SK-N-SH treated with all-trans-retinoic acid at 6 μM for 48 hours (cell line): Measurements from ENCODE around the gene LRRC7.

ENCODE experiments used
- ATAC-seq: fragments of 200-7000 bp; cut with Tn5 transposase; 3 replicates; pipeline ENCODE4 v1.9.1; 2020; ENCODE audit warnings: mild to moderate bottlenecking, moderate library complexity
- ARNTL ChIP-seq: fragments of 450-650 bp; formaldehyde crosslinking; IDR thresholded peaks from 2 replicates; pipeline ENCODE4 v1.5.0; 2020; ENCODE audit warnings: low read depth, mild to moderate bottlenecking, moderate library complexity, borderline replicate concordance
- BACH2 ChIP-seq: fragments of 250-450 bp; sonication (Bioruptor Pico); IDR thresholded peaks from 2 replicates; pipeline ENCODE4 v1.9.0; 2021; ENCODE audit warnings: mild to moderate bottlenecking, borderline replicate concordance
- CREB5 ChIP-seq: fragments of 250-450 bp; sonication (Bioruptor Pico); IDR thresholded peaks from 2 replicates; pipeline ENCODE4 v1.5.1; 2020; ENCODE audit warnings: low read depth, mild to moderate bottlenecking, moderate library complexity
- CSDC2 ChIP-seq: fragments of 250-450 bp; sonication (Bioruptor Pico); IDR thresholded peaks from 2 replicates; pipeline ENCODE4 v1.5.0; 2020; ENCODE audit warnings: mild to moderate bottlenecking, moderate library complexity
- CSRNP3 ChIP-seq: fragments of 250-450 bp; sonication (Bioruptor Pico); IDR thresholded peaks from 2 replicates; pipeline ENCODE4 v1.5.1; 2021; ENCODE audit warnings: mild to moderate bottlenecking, moderate library complexity
- GLIS3 ChIP-seq: fragments of 250-450 bp; sonication (Bioruptor Pico); IDR thresholded peaks from 2 replicates; pipeline ENCODE4 v1.5.0; 2020; ENCODE audit warnings: mild to moderate bottlenecking, moderate library complexity
- ISL1 ChIP-seq: fragments of 250-450 bp; sonication (Bioruptor Pico); IDR thresholded peaks from 2 replicates; pipeline ENCODE4 v2.1.2; 2022; ENCODE audit warnings: mild to moderate bottlenecking, moderate library complexity
- OSR1 ChIP-seq: fragments of 250-450 bp; sonication (Bioruptor Pico); IDR thresholded peaks from 2 replicates; pipeline ENCODE4 v1.8.0; 2022; ENCODE audit warnings: moderate library complexity, mild to moderate bottlenecking, inconsistent platforms
- PATZ1 ChIP-seq: fragments of 250-450 bp; sonication (Bioruptor Pico); IDR thresholded peaks from 2 replicates; pipeline ENCODE4 v1.8.0; 2020; ENCODE audit warnings: mild to moderate bottlenecking, moderate library complexity, borderline replicate concordance
- POU6F1 ChIP-seq: fragments of 250-450 bp; sonication (Bioruptor Pico); IDR thresholded peaks from 2 replicates; pipeline ENCODE4 v1.8.0; 2021; ENCODE audit warnings: low read depth, mild to moderate bottlenecking, moderate library complexity, borderline replicate concordance
- PPARA ChIP-seq: fragments of 250-450 bp; sonication (Bioruptor Pico); IDR thresholded peaks from 2 replicates; pipeline ENCODE4 v1.5.0; 2020; ENCODE audit warnings: mild to moderate bottlenecking, borderline replicate concordance
- SNAI2 ChIP-seq: fragments of 250-450 bp; sonication (Bioruptor Pico); IDR thresholded peaks from 2 replicates; pipeline ENCODE4 v1.5.0; 2020; ENCODE audit warnings: mild to moderate bottlenecking, moderate library complexity
- TCF4 ChIP-seq: fragments of 250-450 bp; sonication (Bioruptor Pico); IDR thresholded peaks from 2 replicates; pipeline ENCODE4 v1.8.0; 2021; ENCODE audit warnings: mild to moderate bottlenecking, moderate library complexity, borderline replicate concordance
- TOX ChIP-seq: fragments of 250-450 bp; sonication (Bioruptor Pico); IDR thresholded peaks from 2 replicates; pipeline ENCODE4 v1.8.0; 2021; ENCODE audit warnings: mild to moderate bottlenecking, moderate library complexity, borderline replicate concordance
- TSHZ2 ChIP-seq: fragments of 250-450 bp; sonication (Bioruptor Pico); IDR thresholded peaks from 2 replicates; pipeline ENCODE4 v1.5.0; 2020; ENCODE audit warnings: mild to moderate bottlenecking, moderate library complexity
- ZFP3 ChIP-seq: fragments of 250-450 bp; sonication (Bioruptor Pico); IDR thresholded peaks from 2 replicates; pipeline ENCODE4 v1.5.0; 2020; ENCODE audit warnings: mild to moderate bottlenecking, moderate library complexity
- ZFP30 ChIP-seq: fragments of 450-650 bp; formaldehyde crosslinking; IDR thresholded peaks from 2 replicates; pipeline ENCODE4 v1.5.0; 2022; ENCODE audit warnings: mild to moderate bottlenecking, moderate library complexity
- ZNF565 ChIP-seq: fragments of 450-650 bp; formaldehyde crosslinking; conservative IDR thresholded peaks from 2 replicates; pipeline ENCODE4 v1.5.0; 2020; ENCODE audit warnings: low read depth, mild to moderate bottlenecking, moderate library complexity
- ZNF70 ChIP-seq: fragments of 450-650 bp; formaldehyde crosslinking; IDR thresholded peaks from 2 replicates; pipeline ENCODE4 v1.5.0; 2020; ENCODE audit warnings: mild to moderate bottlenecking, moderate library complexity
- ZNF8 ChIP-seq: fragments of 450-650 bp; formaldehyde crosslinking; IDR thresholded peaks from 2 replicates; pipeline ENCODE4 v1.5.0; 2020; ENCODE audit warnings: mild to moderate bottlenecking, moderate library complexity

Gene LRRC7

GRCh38 chr1:70041317-70042045 lies 473.8 kb downstream of the LRRC7 start:
- no peak for ATAC-seq
- TF ChIP-seq ZNF565 (CRISPR knock-in tag) = no peak
- no peak for TF ChIP-seq ZNF70 (CRISPR knock-in tag)
- TF ChIP-seq ISL1 (CRISPR knock-in tag) = no peak
- no peak for TF ChIP-seq POU6F1 (CRISPR knock-in tag)
- no peak for TF ChIP-seq OSR1 (CRISPR knock-in tag)
- no peak for TF ChIP-seq ZFP30 (CRISPR knock-in tag)
- TF ChIP-seq TSHZ2 = no peak
- no peak for TF ChIP-seq CREB5
- TF ChIP-seq SNAI2 (CRISPR knock-in tag) = no peak
- TF ChIP-seq GLIS3 = no peak
- TF ChIP-seq PPARA (CRISPR knock-in tag) = no peak
- no peak for TF ChIP-seq BACH2
- TF ChIP-seq ZFP3 (CRISPR knock-in tag) = no peak
- TF ChIP-seq CSRNP3 (CRISPR knock-in tag) = no peak
- TF ChIP-seq TOX (CRISPR knock-in tag) = no peak
- TF ChIP-seq CSDC2 (CRISPR knock-in tag) = no peak
- no peak for TF ChIP-seq ARNTL
- no peak for TF ChIP-seq PATZ1 (CRISPR knock-in tag)
- no peak for TF ChIP-seq TCF4 (CRISPR knock-in tag)
- TF ChIP-seq, all 23 proteins: peak for 0

GRCh38 chr1:70042090-70042731 lies 474.5 kb downstream of the LRRC7 start:
- ATAC-seq = no peak
- TF ChIP-seq PATZ1 (CRISPR knock-in tag) (no peak), BACH2 (no peak), ISL1 (CRISPR knock-in tag) (no peak), GLIS3 (no peak), ZNF8 (CRISPR knock-in tag) (no peak), ZFP30 (CRISPR knock-in tag) (no peak), OSR1 (CRISPR knock-in tag) (no peak), CREB5 (no peak)
